ENCODE measurements around the gene IDUA.

IDUA gene

GRCh38 chr4:948101-948935 is 38.5 kb upstream of the IDUA start:
- H3K4me3 ChIP-seq (ENCODE audit: low read depth, low read length) = no peak overlapping the region
- in situ Hi-C loops (cut with HindIII; ENCODE audit: low sequenced_read_pairs) = no loop called here
- no peak for DNase-seq (ENCODE audit: low read depth, low spot score)
- TF ChIP-seq CTCF (IDR thresholded peaks at IDR 0.05; ENCODE audit: low read depth, low read length) = no peak

- TF ChIP-seq CTCF (IDR thresholded peaks at IDR 0.05; ENCODE audit: low read depth, low read length) = no peak
- H3K4me3 ChIP-seq (ENCODE audit: low read depth, low read length) = no peak overlapping the region
- no peak for DNase-seq (ENCODE audit: low read depth, low spot score)
- in situ Hi-C loops (cut with HindIII; ENCODE audit: low sequenced_read_pairs) = no loop called here
Observed at GRCh38 chr4:948936-949300, 37.9 kb upstream of the IDUA start.

- no peak for DNase-seq (ENCODE audit: low read depth, low spot score)
- no peak overlapping the region for H3K4me3 ChIP-seq (ENCODE audit: low read depth, low read length)
- in situ Hi-C loops (cut with HindIII; ENCODE audit: low sequenced_read_pairs) = no loop called here
- TF ChIP-seq CTCF (IDR thresholded peaks at IDR 0.05; ENCODE audit: low read depth, low read length) = no peak
Observed at GRCh38 chr4:949656-950055, 37.2 kb upstream of the IDUA start.

- no peak for DNase-seq (ENCODE audit: low read depth, low spot score)
- in situ Hi-C loops (cut with HindIII; ENCODE audit: low sequenced_read_pairs) = no loop called here
- no peak for TF ChIP-seq CTCF (IDR thresholded peaks at IDR 0.05; ENCODE audit: low read depth, low read length)
- no peak overlapping the region for H3K4me3 ChIP-seq (ENCODE audit: low read depth, low read length)
Observed at GRCh38 chr4:950136-951020, 36.5 kb upstream of the IDUA start.

GRCh38 chr4:951186-951585 is 35.7 kb upstream of the IDUA start:
- in situ Hi-C loops (cut with HindIII; ENCODE audit: low sequenced_read_pairs) = no loop called here
- no peak for DNase-seq (ENCODE audit: low read depth, low spot score)
- TF ChIP-seq CTCF (IDR thresholded peaks at IDR 0.05; ENCODE audit: low read depth, low read length) = no peak
- H3K4me3 ChIP-seq (ENCODE audit: low read depth, low read length) = no peak overlapping the region

- H3K4me3 ChIP-seq (ENCODE audit: low read depth, low read length) = no peak overlapping the region
- TF ChIP-seq CTCF (IDR thresholded peaks at IDR 0.05; ENCODE audit: low read depth, low read length) = no peak
- in situ Hi-C loops (cut with HindIII; ENCODE audit: low sequenced_read_pairs) = no loop called here
- no peak for DNase-seq (ENCODE audit: low read depth, low spot score)
Observed at GRCh38 chr4:951594-952468, 35.0 kb upstream of the IDUA start.
